HG02763 (cell line): ENCODE data around the gene STK4.
"Not testable (repeated sequence)": the region's sequence is repeated elsewhere in the genome, so short reads cannot be mapped to it uniquely, and the experiment has no call there.

Experiments used
- ATAC-seq: cut with Tn5 transposase; IDR thresholded peaks from one replicate; pipeline ENCODE4 v1.9.1; 2021; ENCODE audit warnings: mild to moderate bottlenecking, moderate library complexity; ENCODE audit not compliant: unreplicated experiment

STK4 gene

GRCh38 chr20:45021631-45022030 lies 55.3 kb downstream of the STK4 start:
- ATAC-seq: no peak

- ATAC-seq: not testable (repeated sequence)
These were observed 56.8 kb downstream of the STK4 start for GRCh38 chr20:45023140-45023539.

- ATAC-seq: no peak
These were observed 62.3 kb downstream of the STK4 start for GRCh38 chr20:45028424-45029136.

GRCh38 chr20:45029884-45030283 lies 63.6 kb downstream of the STK4 start:
- no peak for ATAC-seq

- no peak for ATAC-seq
These were observed 66.0 kb downstream of the STK4 start for GRCh38 chr20:45032276-45032675.

GRCh38 chr20:45032781-45033180 lies 66.5 kb downstream of the STK4 start:
- no peak for ATAC-seq

- no peak for ATAC-seq
These were observed 68.1 kb downstream of the STK4 start for GRCh38 chr20:45034436-45034835.

- no peak for ATAC-seq
These were observed 69.9 kb downstream of the STK4 start for GRCh38 chr20:45036044-45036755.

- ATAC-seq: no peak
These were observed 70.7 kb downstream of the STK4 start for GRCh38 chr20:45037050-45037449.

GRCh38 chr20:45037635-45038034 lies 71.3 kb downstream of the STK4 start:
- ATAC-seq: no peak

- no peak for ATAC-seq
These were observed 72.6 kb downstream of the STK4 start for GRCh38 chr20:45038745-45039474.

GRCh38 chr20:45039475-45039820 lies 73.1 kb downstream of the STK4 start:
- ATAC-seq: no peak

GRCh38 chr20:45041464-45042337 lies 75.4 kb downstream of the STK4 start:
- ATAC-seq: no peak

- ATAC-seq: no peak
These were observed 76.7 kb downstream of the STK4 start for GRCh38 chr20:45042978-45043377.

- ATAC-seq: no peak
These were observed 77.8 kb downstream of the STK4 start for GRCh38 chr20:45044084-45044573.

- ATAC-seq: no peak
These were observed 78.3 kb downstream of the STK4 start for GRCh38 chr20:45044601-45045000.

- no peak for ATAC-seq
These were observed 81.3 kb downstream of the STK4 start for GRCh38 chr20:45047581-45048119.

- ATAC-seq: no peak
These were observed 83.1 kb downstream of the STK4 start for GRCh38 chr20:45049438-45049837.

- no peak for ATAC-seq
These were observed 83.7 kb downstream of the STK4 start for GRCh38 chr20:45049904-45050471.
